Heart right ventricle (tissue), 16 donors: Measurements from ENCODE around the gene SLIT3. TPM values are rescaled to one million over a fixed set of nuclear protein-coding genes. Genes with fewer than 3 reads are reported as not detected.

Source experiments
- ATAC-seq, 8 donors: fragments of 200-7000 bp; cut with Tn5 transposase; one replicate each; pipeline ENCODE4 v1.9.1; 2020; ENCODE audit warnings: mild to moderate bottlenecking in 8 of 8, moderate library complexity in 8 of 8, moderate number of reproducible peaks in 1 of 8
- DNase-seq, 2 donors: peaks; one replicate each; pipeline ENCODE4 v3.0.0-alpha.2; 2020
- H3K27ac ChIP-seq, 10 donors: fragments of 200-600 bp; sonication (generic) in 2 of 10; one replicate each; pipeline versions ENCODE4 v1.5.0 to v1.8.0; 2020 to 2022; ENCODE audit warnings: mild to moderate bottlenecking in 3 of 10
- H3K27me3 ChIP-seq, 7 donors: fragments of 200-600 bp; one replicate each; pipeline ENCODE4 v1.8.0; 2021 to 2022; ENCODE audit warnings: mild to moderate bottlenecking in 2 of 7
- H3K36me3 ChIP-seq, 9 donors: fragments of 200-600 bp; sonication (generic) in 1 of 9; one replicate each; pipeline versions ENCODE4 v1.5.0 to v1.8.0; 2020 to 2022; ENCODE audit warnings: mild to moderate bottlenecking in 2 of 9
- H3K4me1 ChIP-seq, 9 donors: fragments of 200-600 bp; sonication (generic) in 1 of 9; one replicate each; pipeline versions ENCODE4 v1.5.0 to v1.8.0; 2020 to 2022; ENCODE audit warnings: mild to moderate bottlenecking in 4 of 9
- H3K4me3 ChIP-seq, 10 donors: fragments of 200-600 bp; sonication (generic) in 2 of 10; one replicate each; pipeline versions ENCODE4 v1.5.0 to v1.8.0; 2020 to 2022; ENCODE audit warnings: mild to moderate bottlenecking in 7 of 10, moderate library complexity in 2 of 10
- H3K9me3 ChIP-seq, 11 donors: fragments of 200-600 bp in 10 of 11; sonication (generic) in 2 of 11; one replicate each; pipeline versions ENCODE4 v1.5.0 to v1.8.0; 2013 to 2022; ENCODE audit warnings: mild to moderate bottlenecking in 2 of 11, control low read depth in 1 of 11, moderate library complexity in 1 of 11
- WGBS, 2 donors: extraction: QIAGEN DNeasy Blood & Tissue Kit; methylation state at CpG; one replicate each; pipeline ENCODE4 v1.1.7; 2013; ENCODE audit warnings: inconsistent platforms in 1 of 2; 5-methylcytosine and 5-hydroxymethylcytosine counted together
- intact Hi-C, 10 donors: fragments of 100-400 bp; cut with DNase I; formaldehyde crosslinking; loops; one replicate each; pipeline versions ENCODE4 v1.11.1 to v1.14.2; 2022
- polyA plus RNA-seq, 2 donors: library from polyadenylated mRNA; stranded (reverse); fragments of 200-250 nt; gene quantifications; one replicate each; pipeline ENCODE4 v1.2.3, GENCODE V29; 2013
- total RNA-seq, 10 donors: library from RNA; stranded (reverse); fragmentation: NEBNext Ultra II Directional in 3 of 10; extraction: Animal tissue kit (Norgen Biotek cat#: 25700) in 3 of 10; gene quantifications; one replicate each; pipeline versions ENCODE4 v1.2.1 to v1.2.4, GENCODE V29; 2021 to 2023
- TF ChIP-seq, protein P1 (sequence below), 9 donors: fragments of 200-600 bp; sonication (generic) in 2 of 9; IDR thresholded peaks; one replicate each; pipeline versions ENCODE4 v1.5.0 to v1.8.0; 2021 to 2022; ENCODE audit warnings: antibody characterized with exemption in 9 of 9, mild to moderate bottlenecking in 5 of 9, moderate library complexity in 1 of 9
- donor health status: Arrhythmogenic right ventricular cardiomyopathy.
- donor health status: ischemic (EF 13 %, LVEDD 7.1; RV severe dilation, severe dysfunction).
- donor health status: healthy with polysubstance abuse.
- donor health status: DM: no; HTN: yes; CAD: no.
- donor health status: DM: no; HTN: no; CAD: no.
- donor health status: ischemic (EF 25% LVEDD 6.9; RV normal size, moderate dysfunction).
- donor health status: ischemic (EF 25% LVEDD 5.7; RV mildly dilated, moderate dysfunction).
- donor health status: healthy.
- donor health status: DM: yes; HTN: yes; CAD: no.
- donor health status: Ischemic cardiomyopathy.
- donor health status: ischemic (EF 35%, LVEDD 5.7; RV mildly dilated, moderate dysfunction).
- donor health status: nonischemic (EF 11% LVEDD 7.7; RV severe dilation, severe dysfunction).
- donor health status: DM: yes; HTN: yes; CAD: no.
- donor health status: PGD.
- donor health status: ischemic (EF 29% LVEDD 5.4; RV normal size, mild dysfunction).
- donor health status: nonischemic (EF 23%, LVEDD 6.1; RV moderate dilation, normal function).

The SLIT3 gene
- total and polyA plus RNA-seq, 12 donors: 2.0 to 29.2 (median 12.1) TPM

- no peak for ATAC-seq
- intact Hi-C loops: loop anchor here in 4 of 10 donors (10.0 kb wide), 4 partner anchors 616 to 896 kb away; partner anchors contain the start of genes SLIT3 (in 1 of the 4) and SPDL1 (in 1 of the 4)
- no peaks in the 10 kb centered on the region for H3K27me3 ChIP-seq
- WGBS, 2 donors: 90 to 96% methylated on average over 2 of the region's 2 CpGs
- H3K9me3 ChIP-seq: no peaks in the 10 kb centered on the region
- no peaks in the 10 kb centered on the region for H3K4me1 ChIP-seq
- H3K4me3 ChIP-seq: no peak overlapping the region
- no peak for DNase-seq
- TF ChIP-seq, protein P1, sequence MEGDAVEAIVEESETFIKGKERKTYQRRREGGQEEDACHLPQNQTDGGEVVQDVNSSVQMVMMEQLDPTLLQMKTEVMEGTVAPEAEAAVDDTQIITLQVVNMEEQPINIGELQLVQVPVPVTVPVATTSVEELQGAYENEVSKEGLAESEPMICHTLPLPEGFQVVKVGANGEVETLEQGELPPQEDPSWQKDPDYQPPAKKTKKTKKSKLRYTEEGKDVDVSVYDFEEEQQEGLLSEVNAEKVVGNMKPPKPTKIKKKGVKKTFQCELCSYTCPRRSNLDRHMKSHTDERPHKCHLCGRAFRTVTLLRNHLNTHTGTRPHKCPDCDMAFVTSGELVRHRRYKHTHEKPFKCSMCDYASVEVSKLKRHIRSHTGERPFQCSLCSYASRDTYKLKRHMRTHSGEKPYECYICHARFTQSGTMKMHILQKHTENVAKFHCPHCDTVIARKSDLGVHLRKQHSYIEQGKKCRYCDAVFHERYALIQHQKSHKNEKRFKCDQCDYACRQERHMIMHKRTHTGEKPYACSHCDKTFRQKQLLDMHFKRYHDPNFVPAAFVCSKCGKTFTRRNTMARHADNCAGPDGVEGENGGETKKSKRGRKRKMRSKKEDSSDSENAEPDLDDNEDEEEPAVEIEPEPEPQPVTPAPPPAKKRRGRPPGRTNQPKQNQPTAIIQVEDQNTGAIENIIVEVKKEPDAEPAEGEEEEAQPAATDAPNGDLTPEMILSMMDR (IDR thresholded peaks at IDR 0.05): no peak
- H3K36me3 ChIP-seq: no peaks in the 10 kb centered on the region
- no peak overlapping the region for H3K27ac ChIP-seq
These were observed 611.7 kb downstream of the SLIT3 start for GRCh38 chr5:168689260-168689659.

DNA sequence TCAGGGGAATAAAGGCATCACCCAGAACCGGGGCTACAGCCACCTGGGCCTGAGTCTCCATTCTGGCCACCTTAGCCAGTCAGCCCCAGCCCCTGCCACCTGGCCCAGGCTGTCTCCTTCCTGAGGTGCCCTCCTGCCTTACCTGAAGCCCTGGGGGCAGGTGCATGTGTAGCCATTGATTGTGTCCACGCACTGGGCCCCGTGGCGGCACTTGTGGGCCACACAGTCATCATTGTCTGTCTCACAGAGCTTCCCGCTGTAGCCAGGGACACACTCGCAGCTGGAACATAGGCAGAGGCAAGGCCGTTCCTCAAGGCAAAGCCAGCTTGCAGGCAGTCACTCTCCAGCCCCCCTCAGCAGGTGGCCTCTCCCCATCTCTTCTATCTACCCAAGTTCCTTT, 614.1 kb downstream of the SLIT3 start:
- ATAC-seq (no peak), DNase-seq (no peak)
- Histone ChIP-seq H3K36me3 (no peaks in the 10 kb centered on the region), H3K9me3 (no peaks in the 10 kb centered on the region), H3K27ac (no peak overlapping the region), H3K4me1 (peaks cover 0 to 15% (median 4%) of the 10 kb centered on the region in 9 donors), H3K4me3 (no peak overlapping the region), H3K27me3 (no peaks in the 10 kb centered on the region)
- 94 to 97% methylated on average over 7 of the region's 7 CpGs for WGBS, 2 donors
- TF ChIP-seq, protein P1 (IDR thresholded peaks at IDR 0.05): no peak
- intact Hi-C loops: loop anchor here in 4 of 10 donors (10.0 kb wide), 4 partner anchors 618 to 898 kb away; partner anchors contain the start of genes SLIT3 (in 1 of the 4) and SPDL1 (in 1 of the 4)

GRCh38 chr5:168685566-168685965, 615.4 kb downstream of the SLIT3 start:
- Histone ChIP-seq H3K27me3 (no peaks in the 10 kb centered on the region), H3K9me3 (no peaks in the 10 kb centered on the region), H3K36me3 (no peaks in the 10 kb centered on the region), H3K4me1 (peaks cover 0 to 28% (median 15%) of the 10 kb centered on the region in 9 donors), H3K4me3 (no peak overlapping the region), H3K27ac (no peak overlapping the region)
- TF ChIP-seq, protein P1 (IDR thresholded peaks at IDR 0.05): no peak
- intact Hi-C loops: loop anchor here in 4 of 10 donors (10.0 kb wide), 4 partner anchors 619 to 899 kb away; partner anchors contain the start of genes SLIT3 (in 1 of the 4) and SPDL1 (in 1 of the 4)
- no peak for DNase-seq
- 96 to 97% methylated on average over 13 of the region's 13 CpGs for WGBS, 2 donors
- ATAC-seq: no peak

DNA sequence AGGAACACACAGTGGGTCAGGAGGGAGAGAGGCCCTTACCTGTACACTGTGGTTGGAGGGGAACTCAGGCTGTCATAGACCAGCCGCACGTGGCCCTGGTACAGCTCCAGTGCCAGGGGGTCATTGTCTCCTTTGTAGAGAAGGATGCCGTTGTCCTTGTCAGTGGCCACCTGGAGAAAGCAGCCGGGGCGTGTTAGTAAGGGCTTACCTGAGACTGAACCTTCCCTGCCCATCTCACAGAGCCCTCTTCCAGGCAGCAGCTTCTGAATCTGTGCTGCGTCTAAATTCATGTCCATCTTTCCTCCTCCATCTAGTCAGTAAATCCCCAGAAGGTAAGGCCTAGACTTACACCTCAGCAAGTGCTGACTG, 617.0 kb downstream of the SLIT3 start:
- TF ChIP-seq, protein P1 (IDR thresholded peaks at IDR 0.05): no peak

More for the DNA sequence above, 617.0 kb downstream of the SLIT3 start:
- 93 to 95% methylated on average over 6 of the region's 6 CpGs for WGBS, 2 donors
- DNase-seq (no peak), ATAC-seq (no peak)
- Histone ChIP-seq H3K36me3 (no peaks in the 10 kb centered on the region), H3K27ac (no peak overlapping the region), H3K4me1 (peaks cover 0 to 42% (median 26%) of the 10 kb centered on the region in 9 donors), H3K4me3 (no peak overlapping the region), H3K9me3 (no peaks in the 10 kb centered on the region), H3K27me3 (no peaks in the 10 kb centered on the region)
- intact Hi-C loops: loop anchor here in 6 of 10 donors (5.0 to 10.0 kb wide), 5 partner anchors 618 to 901 kb away; partner anchors contain the start of genes SLIT3 (in 4 of the 6) and SPDL1 (in 1 of the 6)
